SK-MEL-5 (cell line): Measurements from ENCODE around the gene DPY19L3. TPM values are rescaled to one million over a fixed set of nuclear protein-coding genes. Genes with fewer than 3 reads are reported as not detected.
"Not testable (repeated sequence)": the region's sequence is repeated elsewhere in the genome, so short reads cannot be mapped to it uniquely, and the experiment has no call there.

Source experiments
- DNase-seq: peaks from one replicate; pipeline ENCODE4 v3.0.0-alpha.2; 2016; ENCODE audit warnings: low read depth, low spot score
- in situ Hi-C: cut with HindIII; loops from 2 replicates; pipeline ENCODE4 v1.10.0; 2016; ENCODE audit warnings: low sequenced_read_pairs, high pct_unique_total_duplicates, low pct_unique_long_range_greater_than_20kb
- total RNA-seq: library from RNA; depleted of rRNA; stranded (reverse); fragments of >200 nt; shearing (Covaris generic); gene quantifications from 2 replicates; pipeline ENCODE4 v1.2.3, GENCODE V29; 2014

Gene DPY19L3
- total RNA-seq, 1 experiment from 2014 or later = 8.0 TPM

GRCh38 chr19:32465176-32465575 is 59.6 kb downstream of the DPY19L3 start:
- in situ Hi-C loops = no loop called here
- no peak for DNase-seq

- in situ Hi-C loops = no loop called here
- DNase-seq = no peak
These were observed 64.2 kb downstream of the DPY19L3 start for GRCh38 chr19:32469795-32470194.

GRCh38 chr19:32471095-32471494 is 65.5 kb downstream of the DPY19L3 start:
- DNase-seq = no peak
- in situ Hi-C loops = no loop called here

- no peak for DNase-seq
- in situ Hi-C loops = no loop called here
These were observed 66.2 kb downstream of the DPY19L3 start for GRCh38 chr19:32471811-32472210.

- in situ Hi-C loops = no loop called here
- DNase-seq = no peak
These were observed 69.8 kb downstream of the DPY19L3 start for GRCh38 chr19:32475141-32476031.

- in situ Hi-C loops = no loop called here
- DNase-seq = no peak
These were observed 70.4 kb downstream of the DPY19L3 start for GRCh38 chr19:32476032-32476350.

GRCh38 chr19:32480321-32480720 is 74.8 kb downstream of the DPY19L3 start:
- DNase-seq = no peak
- in situ Hi-C loops = no loop called here

- in situ Hi-C loops = no loop called here
These were observed 78.0 kb downstream of the DPY19L3 start for GRCh38 chr19:32483574-32483973.

GRCh38 chr19:32489971-32490370 is 84.4 kb downstream of the DPY19L3 start:
- DNase-seq = no peak
- in situ Hi-C loops = no loop called here

More at GRCh38 chr19:32483574-32483973, 78.0 kb downstream of the DPY19L3 start:
- DNase-seq = no peak

- in situ Hi-C loops = no loop called here
- no peak for DNase-seq
These were observed 91.8 kb downstream of the DPY19L3 start for GRCh38 chr19:32497391-32497790.

GRCh38 chr19:32498648-32499200 is 93.2 kb downstream of the DPY19L3 start:
- in situ Hi-C loops = no loop called here
- DNase-seq = no peak

- in situ Hi-C loops, DNase-seq: not testable (repeated sequence)
These were observed 106.9 kb downstream of the DPY19L3 start for GRCh38 chr19:32512498-32512897.

- in situ Hi-C loops = no loop called here
- no peak for DNase-seq
These were observed 113.5 kb downstream of the DPY19L3 start for GRCh38 chr19:32519023-32519422.

- no peak for DNase-seq
- in situ Hi-C loops = no loop called here
These were observed 117.4 kb downstream of the DPY19L3 start for GRCh38 chr19:32522967-32523366.

GRCh38 chr19:32526895-32527294 is 121.3 kb downstream of the DPY19L3 start:
- in situ Hi-C loops = no loop called here
- DNase-seq = no peak

- in situ Hi-C loops = no loop called here
- no peak for DNase-seq
These were observed 125.2 kb downstream of the DPY19L3 start for GRCh38 chr19:32530773-32531172.

GRCh38 chr19:32532233-32532632 is 126.7 kb downstream of the DPY19L3 start:
- in situ Hi-C loops = no loop called here
- DNase-seq = no peak
